NCI-H1930 (cell line): ENCODE measurements around the gene TMEM198.

Source experiments
- DNase-seq, 2 experiments: peaks; one replicate each; lab custom pipeline; 2025; lab: John Stamatoyannopoulos, UW

The TMEM198 gene

GRCh38 chr2:219545295-219545942, 1.6 kb downstream of the TMEM198 start:
- DNase-seq: no peak

GRCh38 chr2:219545943-219546352, 2.1 kb downstream of the TMEM198 start:
- DNase-seq: no peak

DNA sequence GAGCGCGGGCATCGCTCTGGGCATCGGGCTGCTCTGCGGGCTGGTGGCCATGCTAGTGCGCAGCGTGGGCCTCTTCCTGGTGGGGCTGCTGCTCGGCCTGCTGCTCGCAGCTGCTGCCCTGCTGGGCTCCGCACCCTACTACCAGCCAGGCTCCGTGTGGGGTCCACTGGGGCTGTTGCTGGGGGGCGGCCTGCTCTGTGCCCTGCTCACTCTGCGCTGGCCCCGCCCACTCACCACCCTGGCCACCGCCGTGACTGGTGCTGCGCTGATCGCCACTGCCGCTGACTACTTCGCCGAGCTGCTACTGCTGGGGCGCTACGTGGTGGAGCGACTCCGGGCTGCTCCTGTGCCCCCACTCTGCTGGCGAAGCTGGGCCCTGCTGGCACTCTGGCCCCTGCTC, 3.8 kb downstream of the TMEM198 start:
- DNase-seq: no peak

GRCh38 chr2:219548990-219549389, 5.2 kb downstream of the TMEM198 start:
- no peak for DNase-seq

DNA sequence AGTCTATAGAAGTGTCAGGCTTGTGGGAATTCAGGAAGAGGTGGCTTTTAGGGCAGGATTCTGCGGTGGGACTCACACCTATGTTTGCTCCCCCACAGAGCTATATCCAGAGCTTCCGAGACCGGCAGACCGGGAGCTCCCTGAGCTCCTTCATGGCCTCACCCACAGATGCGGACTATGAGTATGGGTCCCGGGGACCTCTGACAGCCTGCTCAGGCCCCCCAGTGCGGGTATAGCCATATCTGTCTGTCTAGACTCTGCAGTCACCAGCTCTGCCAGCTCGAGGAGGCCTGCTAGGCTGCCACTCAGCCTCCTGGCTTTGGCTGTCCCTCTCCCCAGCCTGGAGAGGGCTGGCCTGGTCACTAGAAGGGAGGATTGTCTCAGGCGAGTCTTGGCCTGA, 5.8 kb downstream of the TMEM198 start:
- no peak for DNase-seq

DNA sequence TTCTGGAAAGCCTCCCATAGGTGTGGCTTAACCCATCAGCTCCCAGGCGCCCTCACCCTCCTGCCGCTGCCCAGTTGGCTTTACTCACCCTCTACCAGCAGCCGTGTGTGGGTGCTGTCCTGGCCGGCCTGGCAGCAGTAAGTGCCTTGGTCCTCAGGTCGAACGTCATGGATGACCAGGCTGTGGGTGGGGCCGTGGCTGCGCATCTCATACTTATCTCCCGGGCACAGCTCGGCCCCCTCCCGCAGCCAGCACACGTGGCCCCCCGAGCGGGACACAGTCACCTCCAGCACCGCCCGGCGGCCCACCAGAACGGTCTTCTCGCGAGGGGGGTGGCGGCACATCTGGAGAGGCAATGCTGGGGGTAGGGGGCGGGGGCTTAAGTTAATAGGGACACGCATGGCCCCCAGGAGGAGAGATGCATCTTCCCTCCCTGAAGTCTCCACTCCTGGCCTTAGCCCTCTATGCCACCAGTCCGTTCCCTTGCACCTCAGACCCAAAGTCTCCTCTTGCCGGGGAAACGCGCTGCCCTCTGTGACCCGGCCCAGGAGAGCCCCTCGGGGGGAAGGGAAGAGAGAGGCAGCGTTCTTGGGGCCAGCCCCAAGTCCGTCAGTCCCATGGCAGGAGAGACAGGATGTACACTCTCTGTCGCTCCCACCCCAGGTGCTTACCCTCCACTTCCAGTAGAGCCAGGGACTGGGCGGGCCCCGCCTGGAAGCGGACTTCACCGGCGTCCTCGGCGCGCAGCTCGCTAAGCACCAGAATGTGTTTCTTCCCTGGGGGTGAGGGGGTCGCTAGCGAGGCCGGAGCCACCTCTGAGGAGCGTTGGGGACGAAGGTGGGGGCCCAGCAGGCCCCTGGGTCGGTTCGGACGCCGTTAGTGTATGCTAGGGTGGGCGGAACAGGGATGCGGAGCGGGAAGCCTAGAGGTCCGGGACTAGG, 7.9 kb downstream of the TMEM198 start:
- DNase-seq: no peak

DNA sequence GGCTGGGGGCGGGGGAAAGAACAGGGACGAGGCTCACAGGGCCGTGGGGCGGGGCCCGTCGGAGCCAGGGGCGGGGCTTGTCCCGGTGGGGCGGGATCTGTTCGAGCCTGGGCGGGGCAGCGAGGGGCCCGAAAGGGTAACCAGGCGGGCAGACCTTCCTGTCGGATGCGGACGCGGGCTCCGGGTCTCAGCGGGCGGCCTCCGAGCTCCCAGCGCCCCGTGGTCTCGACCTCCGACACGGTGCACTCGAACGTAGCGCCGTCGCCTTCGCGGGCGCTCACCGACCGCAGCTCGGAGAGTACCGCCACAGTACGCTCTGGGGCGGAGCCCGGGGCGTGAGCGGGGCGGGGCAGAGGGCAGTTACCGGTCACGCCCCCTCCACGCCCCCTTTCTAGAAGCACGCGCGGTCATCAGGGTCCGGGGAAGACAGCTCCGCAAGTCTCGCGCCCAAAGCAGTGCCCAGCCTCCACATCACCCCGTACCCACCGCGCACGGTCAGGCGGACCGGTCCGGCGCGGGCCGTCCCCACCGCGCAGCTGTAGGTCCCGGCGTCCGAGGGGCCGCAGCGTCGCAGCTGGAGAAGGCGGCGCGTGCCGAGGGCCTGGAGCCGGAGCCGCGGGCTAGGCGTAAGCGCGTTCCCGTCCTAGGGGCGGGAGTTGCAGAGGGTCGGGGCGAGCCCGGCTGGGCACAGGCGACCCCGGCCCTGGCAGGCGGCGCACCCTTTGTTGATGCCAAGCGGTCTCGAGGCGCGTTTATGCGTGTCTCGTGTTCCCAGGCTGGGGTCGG, 8.7 kb downstream of the TMEM198 start:
- DNase-seq: peak; percentile 58 to 78

GRCh38 chr2:219553168-219553417, 9.3 kb downstream of the TMEM198 start:
- DNase-seq: no peak

DNA sequence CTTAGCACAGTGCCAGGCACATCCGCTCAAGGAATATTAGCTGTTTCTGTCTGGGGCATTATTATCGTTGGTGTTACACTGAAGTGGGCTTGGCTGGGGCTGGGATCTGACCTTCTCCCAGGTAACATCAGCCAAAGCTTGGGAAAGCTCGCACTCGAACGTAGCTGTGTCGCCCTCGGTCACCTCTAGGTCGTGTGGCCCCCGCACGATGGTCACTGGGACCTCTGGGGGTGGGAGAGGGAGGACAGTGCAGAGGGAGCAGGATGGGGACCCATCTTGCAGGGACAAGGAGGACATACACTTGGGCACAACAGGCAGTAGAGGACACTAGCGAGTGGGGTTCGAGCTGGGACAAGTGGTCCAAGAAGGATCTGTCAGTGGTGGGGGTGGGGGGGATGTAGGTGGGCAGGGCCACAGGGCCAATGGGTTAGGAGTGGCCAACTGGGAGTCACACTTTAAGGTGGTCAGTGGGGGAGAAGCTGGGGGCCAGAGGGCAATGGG, 9.7 kb downstream of the TMEM198 start:
- DNase-seq: no peak

DNA sequence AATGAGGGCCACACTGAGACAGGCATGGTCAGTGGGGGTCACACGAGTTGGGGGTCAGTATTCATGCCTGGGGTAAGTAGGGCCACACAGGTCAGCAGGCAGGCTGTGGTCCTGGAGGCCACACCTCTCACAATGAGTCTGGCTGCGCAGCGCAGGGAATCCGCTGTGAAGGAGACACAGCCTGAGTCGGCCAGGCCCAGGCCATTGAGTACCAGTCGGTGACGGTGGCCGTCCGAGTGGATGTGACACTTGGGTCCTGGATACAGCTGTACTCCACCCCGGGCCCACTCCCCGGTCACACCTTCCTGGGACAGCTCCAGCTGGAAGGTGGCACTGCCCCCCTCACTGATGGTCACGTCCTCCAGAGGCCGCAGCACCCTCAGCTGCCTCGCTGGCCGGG, 10.5 kb downstream of the TMEM198 start:
- DNase-seq: no peak

- DNase-seq: no peak
These were observed 12.1 kb downstream of the TMEM198 start for GRCh38 chr2:219555956-219556355.

GRCh38 chr2:219556413-219556812, 12.6 kb downstream of the TMEM198 start:
- DNase-seq: no peak

GRCh38 chr2:219557320-219557719, 13.5 kb downstream of the TMEM198 start:
- DNase-seq: no peak

DNA sequence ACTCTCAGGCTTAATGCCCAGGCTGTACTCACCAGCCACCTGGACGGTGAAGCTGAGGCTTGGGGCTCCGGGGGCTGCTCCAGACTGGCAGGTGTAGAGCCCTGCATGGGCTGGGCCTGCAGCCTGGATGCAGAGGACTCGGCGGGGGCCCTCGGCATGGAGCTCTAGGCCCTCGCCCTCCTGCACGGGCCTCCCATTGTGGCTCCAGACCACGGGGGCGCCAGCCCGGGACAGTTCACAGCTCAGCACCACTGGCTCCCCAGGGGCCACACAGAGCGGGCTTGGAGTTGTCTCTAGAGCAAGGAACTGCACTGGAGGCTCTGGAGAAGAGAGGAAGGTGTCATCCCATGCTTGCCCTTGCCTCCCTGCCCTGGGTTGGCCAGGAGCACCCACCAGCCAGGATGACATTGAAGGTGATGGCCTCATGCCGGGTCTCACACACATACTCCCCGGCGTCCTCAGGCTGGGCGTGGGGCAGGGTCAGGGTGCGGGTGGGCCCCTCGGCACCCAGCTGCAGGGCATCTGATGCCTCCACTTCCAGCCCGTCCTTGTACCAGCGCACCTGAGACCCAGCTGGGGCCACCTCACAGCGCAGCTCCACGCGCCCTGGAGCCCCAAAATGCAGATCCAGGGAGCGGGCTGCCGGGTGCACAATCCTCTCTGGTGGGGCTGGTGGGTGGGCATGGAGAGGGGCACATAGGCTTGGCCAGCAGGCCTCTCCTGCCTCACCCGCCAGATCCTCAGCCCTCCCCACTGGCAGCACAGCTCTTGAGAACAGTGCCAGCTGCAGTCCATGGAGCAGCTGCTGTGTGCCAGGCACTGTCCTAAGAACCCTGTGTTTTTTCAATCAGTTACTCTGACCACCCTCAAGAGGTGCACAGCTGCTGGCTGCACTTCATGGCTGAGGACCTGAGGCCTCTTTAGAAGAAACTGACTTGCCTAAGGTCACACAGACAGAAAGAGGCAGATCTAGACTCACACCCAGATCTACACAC, 14.3 kb downstream of the TMEM198 start:
- no peak for DNase-seq

DNA sequence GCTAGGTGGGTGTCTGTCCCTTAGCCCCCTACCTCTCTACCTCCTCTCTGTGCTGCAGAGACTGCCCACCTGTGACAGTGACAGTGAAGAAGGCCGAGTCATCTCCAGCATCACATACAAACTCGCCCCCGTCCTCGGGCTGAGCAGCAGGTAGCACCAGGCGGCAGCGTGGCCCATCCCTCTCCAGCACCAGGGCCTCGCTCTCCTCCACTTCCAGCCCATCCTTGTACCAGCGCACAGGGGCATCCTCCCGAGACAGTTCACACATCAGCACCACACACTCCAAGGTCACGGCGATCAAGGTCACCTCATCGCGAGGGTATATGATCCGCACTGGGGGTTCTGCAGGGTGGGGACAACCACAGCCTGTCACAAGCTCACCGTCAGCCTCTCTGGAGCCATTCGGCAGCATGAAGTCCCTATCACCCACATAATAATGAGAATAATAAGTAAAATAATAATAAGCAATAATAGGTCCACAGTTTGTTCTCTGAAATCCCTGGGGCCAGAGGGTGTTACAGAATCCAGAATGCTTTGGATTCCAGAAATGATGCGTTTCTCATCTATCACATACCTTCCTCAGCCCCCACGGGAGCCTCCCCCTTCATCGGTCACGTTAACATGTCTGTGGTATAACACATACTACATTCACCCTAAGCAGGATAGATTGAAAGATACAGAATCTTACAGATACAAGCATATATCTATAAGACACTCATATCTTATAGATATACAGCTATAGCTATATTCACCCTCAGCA, 15.5 kb downstream of the TMEM198 start:
- DNase-seq: no peak

- no peak for DNase-seq
These were observed 16.4 kb downstream of the TMEM198 start for GRCh38 chr2:219560037-219560892.

GRCh38 chr2:219560893-219561178, 17.0 kb downstream of the TMEM198 start:
- DNase-seq: no peak

GRCh38 chr2:219561179-219562048, 17.6 kb downstream of the TMEM198 start:
- no peak for DNase-seq
